Endodermal cell (in vitro differentiated cells): ENCODE data around the gene CFAP61. TPM values are rescaled to one million over a fixed set of nuclear protein-coding genes. Genes with fewer than 3 reads are reported as not detected.

Experiments used
- DNase-seq: peaks from one replicate; pipeline ENCODE4 v3.0.0-alpha.2; 2017
- H3K27ac ChIP-seq: 2 replicates; pipeline ENCODE4 v1.5.1; 2013; ENCODE audit warnings: mild to moderate bottlenecking, low read depth, low read length, moderate library complexity
- H3K27me3 ChIP-seq: 2 replicates; pipeline ENCODE4 v1.6.1; 2013; ENCODE audit warnings: mild to moderate bottlenecking, low read length, moderate library complexity; ENCODE audit not compliant: insufficient read depth, control insufficient read depth, poor library complexity, severe bottlenecking
- H3K36me3 ChIP-seq: 2 replicates; pipeline ENCODE4 v1.7.0; 2013; ENCODE audit warnings: mild to moderate bottlenecking, low read length, moderate library complexity; ENCODE audit not compliant: control insufficient read depth, insufficient read depth
- H3K4me1 ChIP-seq: one replicate; pipeline ENCODE4 v1.7.0; 2013; ENCODE audit warnings: low read length; ENCODE audit not compliant: control insufficient read depth, insufficient read depth
- H3K4me3 ChIP-seq: 2 replicates; pipeline ENCODE4 v1.5.1; 2013; ENCODE audit warnings: mild to moderate bottlenecking, low read length, moderate library complexity
- H3K9ac ChIP-seq: 2 replicates; pipeline ENCODE4 v1.6.1; 2013; ENCODE audit warnings: mild to moderate bottlenecking, low read length, moderate library complexity; ENCODE audit not compliant: poor library complexity, severe bottlenecking; ENCODE audit errors: extremely low read depth
- H3K9me3 ChIP-seq: 2 replicates; pipeline ENCODE4 v1.6.1; 2013; ENCODE audit warnings: mild to moderate bottlenecking, low read length, moderate library complexity; ENCODE audit not compliant: control insufficient read depth
- H3K27ac Mint-ChIP-seq: 2 replicates; pipeline ENCODE4 v1.8.0; 2020; ENCODE audit warnings: mixed read lengths
- H3K27me3 Mint-ChIP-seq: 2 replicates; pipeline ENCODE4 v1.8.0; 2021; ENCODE audit warnings: mild to moderate bottlenecking, mixed read lengths; ENCODE audit not compliant: insufficient read depth
- H3K36me3 Mint-ChIP-seq: 2 replicates; pipeline ENCODE4 v1.8.0; 2020; ENCODE audit warnings: low read depth, mixed read lengths
- H3K4me1 Mint-ChIP-seq: 2 replicates; pipeline ENCODE4 v1.8.0; 2020; ENCODE audit warnings: mixed read lengths
- H3K4me3 Mint-ChIP-seq: 2 replicates; pipeline ENCODE4 v1.8.0; 2020; ENCODE audit warnings: mild to moderate bottlenecking, moderate library complexity, mixed read lengths
- H3K9me3 Mint-ChIP-seq: 2 replicates; pipeline ENCODE4 v1.8.0; 2020; ENCODE audit warnings: mild to moderate bottlenecking, mixed read lengths
- WGBS, 2 experiments: methylation state at CpG; one replicate each; pipeline versions ENCODE4 v1.1.5 to v1.1.7; 2013; ENCODE audit warnings: missing lambda C conversion rate in 2 of 2, mixed read lengths in 1 of 2; ENCODE audit not compliant: insufficient coverage in 1 of 2, insufficient read length in 1 of 2; 5-methylcytosine and 5-hydroxymethylcytosine counted together
- total RNA-seq, 2 donors: library from RNA; stranded (reverse); fragmentation: NEBNext Ultra II Directional in 1 of 2; extraction: Animal tissue kit (Norgen Biotek cat#: 25700) in 1 of 2; gene quantifications; 2 replicates in 1 of 2; 3 replicates in 1 of 2; pipeline ENCODE4 v1.2.1, GENCODE V29; 2021
- TF ChIP-seq, protein P1 (sequence below): fragments of 200-600 bp; sonication (generic); conservative IDR thresholded peaks from 2 replicates; pipeline ENCODE4 v1.5.0; 2021; ENCODE audit warnings: antibody characterized with exemption, mild to moderate bottlenecking

The CFAP61 gene
- total RNA-seq, 2 donors from 2014 or later = 0.64 to 0.73 TPM

DNA sequence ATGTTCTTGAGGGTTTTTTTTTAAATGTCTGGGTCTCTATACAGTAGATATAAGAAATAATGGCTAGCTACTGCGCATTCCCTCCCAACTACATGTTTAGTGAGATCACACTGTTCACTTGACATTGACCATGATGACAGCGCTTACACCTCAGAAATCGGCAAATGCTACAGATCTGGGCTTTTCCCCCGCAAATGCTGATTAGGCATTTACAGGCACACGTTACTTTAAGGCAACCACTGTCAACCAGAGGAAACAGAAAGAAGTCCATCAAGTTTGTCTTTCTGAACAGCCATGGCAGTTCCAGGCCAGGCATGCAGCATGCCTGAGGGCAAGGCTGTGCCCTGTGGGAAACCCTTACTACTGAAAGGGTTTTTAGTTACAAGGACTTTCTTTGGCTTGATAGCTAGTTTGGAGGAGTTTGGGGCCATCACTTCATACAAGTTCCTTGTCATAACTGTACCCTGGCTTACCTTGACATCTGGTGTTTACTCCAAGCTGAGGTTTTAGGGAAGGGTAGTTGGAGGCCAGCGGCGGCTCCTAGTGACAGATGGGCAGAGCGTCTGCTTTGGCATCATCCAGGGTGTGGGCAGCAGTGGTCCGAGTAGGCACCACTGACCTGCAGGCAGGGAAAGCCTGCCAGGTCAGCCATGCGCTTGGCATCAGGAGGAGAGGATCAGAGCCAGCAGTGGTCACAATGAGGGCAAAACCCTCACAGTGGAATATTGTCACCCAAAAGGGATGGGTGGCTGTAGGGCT, 43.0 kb downstream of the CFAP61 start:
- no peaks in the 10 kb centered on the region for H3K9me3 Mint-ChIP-seq
- no peaks in the 10 kb centered on the region for H3K27me3 ChIP-seq
- H3K27ac ChIP-seq = no peak overlapping the region
- no peaks in the 10 kb centered on the region for H3K36me3 Mint-ChIP-seq
- no peaks in the 10 kb centered on the region for H3K36me3 ChIP-seq
- H3K27me3 Mint-ChIP-seq = peaks cover 2% of the 10 kb centered on the region
- 94 to 97% methylated on average over 7 to 10 of the region's 10 CpGs for WGBS, 2 experiments
- no peak overlapping the region for H3K4me3 ChIP-seq
- TF ChIP-seq, protein P1, sequence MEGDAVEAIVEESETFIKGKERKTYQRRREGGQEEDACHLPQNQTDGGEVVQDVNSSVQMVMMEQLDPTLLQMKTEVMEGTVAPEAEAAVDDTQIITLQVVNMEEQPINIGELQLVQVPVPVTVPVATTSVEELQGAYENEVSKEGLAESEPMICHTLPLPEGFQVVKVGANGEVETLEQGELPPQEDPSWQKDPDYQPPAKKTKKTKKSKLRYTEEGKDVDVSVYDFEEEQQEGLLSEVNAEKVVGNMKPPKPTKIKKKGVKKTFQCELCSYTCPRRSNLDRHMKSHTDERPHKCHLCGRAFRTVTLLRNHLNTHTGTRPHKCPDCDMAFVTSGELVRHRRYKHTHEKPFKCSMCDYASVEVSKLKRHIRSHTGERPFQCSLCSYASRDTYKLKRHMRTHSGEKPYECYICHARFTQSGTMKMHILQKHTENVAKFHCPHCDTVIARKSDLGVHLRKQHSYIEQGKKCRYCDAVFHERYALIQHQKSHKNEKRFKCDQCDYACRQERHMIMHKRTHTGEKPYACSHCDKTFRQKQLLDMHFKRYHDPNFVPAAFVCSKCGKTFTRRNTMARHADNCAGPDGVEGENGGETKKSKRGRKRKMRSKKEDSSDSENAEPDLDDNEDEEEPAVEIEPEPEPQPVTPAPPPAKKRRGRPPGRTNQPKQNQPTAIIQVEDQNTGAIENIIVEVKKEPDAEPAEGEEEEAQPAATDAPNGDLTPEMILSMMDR = no peak
- no peak overlapping the region for H3K27ac Mint-ChIP-seq
- peaks cover 4% of the 10 kb centered on the region for H3K4me1 Mint-ChIP-seq
- no peak overlapping the region for H3K9ac ChIP-seq
- no peaks in the 10 kb centered on the region for H3K9me3 ChIP-seq
- H3K4me1 ChIP-seq = no peaks in the 10 kb centered on the region
- no peak for DNase-seq
- no peak overlapping the region for H3K4me3 Mint-ChIP-seq

DNA sequence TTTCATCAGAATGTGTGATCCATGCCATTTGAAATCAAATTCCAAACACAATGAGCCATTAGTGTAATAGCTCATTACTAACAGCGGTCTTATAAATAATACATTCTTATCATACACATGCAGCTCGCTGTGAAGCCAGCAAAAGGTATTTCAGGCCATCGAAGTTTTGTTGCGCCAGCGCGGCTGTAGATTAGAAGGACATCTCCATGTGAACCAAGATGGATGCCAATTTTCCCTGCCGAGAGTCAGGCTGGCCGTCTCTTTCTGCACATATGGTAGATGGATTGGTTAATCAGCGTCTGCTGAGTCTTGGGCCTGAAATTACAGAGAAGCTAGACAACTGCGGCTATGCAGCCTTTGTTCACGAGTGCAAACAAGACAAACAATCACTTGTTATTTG, 44.1 kb downstream of the CFAP61 start:
- no peak overlapping the region for H3K4me3 ChIP-seq
- no peak overlapping the region for H3K4me3 Mint-ChIP-seq
- TF ChIP-seq, protein P1 = no peak
- peaks cover 2% of the 10 kb centered on the region for H3K27me3 Mint-ChIP-seq
- no peaks in the 10 kb centered on the region for H3K4me1 ChIP-seq
- no peaks in the 10 kb centered on the region for H3K36me3 Mint-ChIP-seq
- peaks cover 4% of the 10 kb centered on the region for H3K4me1 Mint-ChIP-seq
- H3K27ac ChIP-seq = no peak overlapping the region
- no peak overlapping the region for H3K27ac Mint-ChIP-seq
- DNase-seq = no peak
- no peaks in the 10 kb centered on the region for H3K9me3 ChIP-seq
- H3K27me3 ChIP-seq = no peaks in the 10 kb centered on the region
- WGBS, 2 experiments = 97 to 100% methylated on average over 5 to 11 of the region's 11 CpGs
- H3K9me3 Mint-ChIP-seq = no peaks in the 10 kb centered on the region
- H3K9ac ChIP-seq = no peak overlapping the region
- no peaks in the 10 kb centered on the region for H3K36me3 ChIP-seq

DNA sequence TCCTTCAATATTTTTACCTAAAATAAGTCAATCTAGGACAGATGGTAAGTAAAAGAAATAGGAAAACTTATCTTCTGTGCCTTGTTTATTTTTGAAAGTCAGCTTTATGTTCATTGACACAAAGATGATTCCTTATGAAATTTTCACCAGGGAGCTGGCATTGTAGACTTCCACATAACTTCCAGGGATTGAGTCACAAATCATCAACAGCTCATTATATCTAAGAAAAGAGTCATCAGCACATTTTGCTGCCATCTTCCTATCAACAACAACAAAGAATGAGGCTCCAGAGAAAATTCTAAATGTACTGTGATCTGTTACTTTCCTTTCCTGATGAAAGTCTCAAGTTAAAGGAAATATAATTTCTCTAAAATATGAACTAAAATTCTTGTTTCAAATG, 48.5 kb downstream of the CFAP61 start:
- no peaks in the 10 kb centered on the region for H3K36me3 Mint-ChIP-seq
- H3K4me3 Mint-ChIP-seq = no peak overlapping the region
- peaks cover 10% of the 10 kb centered on the region for H3K4me1 Mint-ChIP-seq
- DNase-seq = no peak
- no peaks in the 10 kb centered on the region for H3K27me3 ChIP-seq
- H3K9ac ChIP-seq = no peak overlapping the region
- no peak overlapping the region for H3K27ac ChIP-seq
- TF ChIP-seq, protein P1 = no peak
- H3K27ac Mint-ChIP-seq = no peak overlapping the region
- no peaks in the 10 kb centered on the region for H3K36me3 ChIP-seq
- H3K9me3 Mint-ChIP-seq = peaks cover 2% of the 10 kb centered on the region
- H3K4me3 ChIP-seq = no peak overlapping the region
- peaks cover 4% of the 10 kb centered on the region for H3K4me1 ChIP-seq
- H3K9me3 ChIP-seq = no peaks in the 10 kb centered on the region
- peaks cover 2% of the 10 kb centered on the region for H3K27me3 Mint-ChIP-seq
